HepG2 (cell line): Measurements from ENCODE around the gene PSMB10. TPM values are rescaled to one million over a fixed set of nuclear protein-coding genes. Genes with fewer than 3 reads are reported as not detected.

Experiments used
- ARID3A ChIP-seq: IDR thresholded peaks from 2 replicates; pipeline ENCODE4 v1.6.1; 2012; ENCODE audit warnings: low read depth, low read length, improper control_type of control experiment
- DRAP1 ChIP-seq: IDR thresholded peaks from 2 replicates; pipeline ENCODE4 v1.6.1; 2016; ENCODE audit warnings: missing genetic modification reagents, missing compliant biosample characterization
- EEA1 ChIP-seq: sonication (generic); formaldehyde crosslinking; IDR thresholded peaks from 2 replicates; pipeline ENCODE4 v1.5.1; 2020; ENCODE audit warnings: mild to moderate bottlenecking, missing genetic modification reagents, borderline replicate concordance
- EED ChIP-seq: sonication (generic); formaldehyde crosslinking; IDR thresholded peaks from 2 replicates; pipeline ENCODE4 v1.5.0; 2020; ENCODE audit warnings: mild to moderate bottlenecking, missing genetic modification reagents
- ELF4 ChIP-seq: sonication (generic); formaldehyde crosslinking; IDR thresholded peaks from 2 replicates; pipeline ENCODE4 v1.5.0; 2020; ENCODE audit warnings: missing genetic modification reagents, mild to moderate bottlenecking, moderate library complexity, borderline replicate concordance
- GMEB1 ChIP-seq: sonication (generic); formaldehyde crosslinking; IDR thresholded peaks from 2 replicates; pipeline ENCODE4 v1.5.1; 2020; ENCODE audit warnings: missing genetic modification reagents, mild to moderate bottlenecking, borderline replicate concordance
- HNRNPK ChIP-seq: fragments of 200-400 bp; formaldehyde crosslinking; IDR thresholded peaks from 2 replicates; pipeline ENCODE4 v1.6.1; 2018; ENCODE audit warnings: low read length, low read depth, moderate library complexity, mild to moderate bottlenecking; ENCODE audit not compliant: poor library complexity, severe bottlenecking
- KDM5B ChIP-seq: sonication (generic); formaldehyde crosslinking; IDR thresholded peaks from 2 replicates; pipeline ENCODE4 v1.4.0; 2020; ENCODE audit warnings: missing genetic modification reagents, mild to moderate bottlenecking, borderline replicate concordance
- MYC ChIP-seq: sonication (generic); formaldehyde crosslinking; IDR thresholded peaks from 2 replicates; pipeline ENCODE4 v1.9.0; 2021; ENCODE audit warnings: missing genetic modification reagents, borderline replicate concordance
- SMARCC2 ChIP-seq: fragments of 450-650 bp; IDR thresholded peaks from 2 replicates; pipeline ENCODE4 v1.6.1; 2017; ENCODE audit warnings: antibody characterized with exemption, mild to moderate bottlenecking
- SOX6 ChIP-seq, 2 experiments: fragments of 450-650 bp in 1 of 2; sonication (generic) in 1 of 2; formaldehyde crosslinking in 1 of 2; IDR thresholded peaks; 2 replicates each; pipeline versions ENCODE4 v1.4.0 to v1.6.1; 2017 to 2020; ENCODE audit warnings: antibody characterized with exemption in 1 of 2, mild to moderate bottlenecking in 1 of 2, missing genetic modification reagents in 1 of 2
- SP1 ChIP-seq, 2 experiments: fragments of 450-650 bp in 1 of 2; sonication (generic) in 1 of 2; formaldehyde crosslinking in 1 of 2; IDR thresholded peaks; 2 replicates each; pipeline versions ENCODE4 v1.4.0 to v1.6.1; 2016 to 2020; ENCODE audit warnings: missing genetic modification reagents in 1 of 2
- STAG1 ChIP-seq: sonication (generic); formaldehyde crosslinking; IDR thresholded peaks from 2 replicates; pipeline ENCODE4 v1.4.0; 2020; ENCODE audit warnings: missing genetic modification reagents
- SUZ12 ChIP-seq: fragments of 150-350 bp; IDR thresholded peaks from 2 replicates; pipeline ENCODE4 v1.6.1; 2014; ENCODE audit warnings: low read depth, low read length
- THAP7 ChIP-seq: sonication (generic); formaldehyde crosslinking; IDR thresholded peaks from 2 replicates; pipeline ENCODE4 v1.8.1; 2023; ENCODE audit warnings: mild to moderate bottlenecking, missing genetic modification reagents
- ZNF264 ChIP-seq: sonication (generic); formaldehyde crosslinking; IDR thresholded peaks from 2 replicates; pipeline ENCODE4 v1.4.0; 2020; ENCODE audit warnings: missing genetic modification reagents
- ZNF282 ChIP-seq: fragments of 450-650 bp; IDR thresholded peaks from 2 replicates; pipeline ENCODE4 v1.6.1; 2018; ENCODE audit not compliant: partially characterized antibody
- ZNF296 ChIP-seq: sonication (generic); formaldehyde crosslinking; conservative IDR thresholded peaks from 2 replicates; pipeline ENCODE4 v1.5.0; 2020; ENCODE audit warnings: mild to moderate bottlenecking, missing genetic modification reagents
- ZNF549 ChIP-seq: sonication (generic); formaldehyde crosslinking; IDR thresholded peaks from 2 replicates; pipeline ENCODE4 v1.5.0; 2020; ENCODE audit warnings: missing genetic modification reagents
- ZNF639 ChIP-seq: conservative IDR thresholded peaks from 2 replicates; pipeline ENCODE4 v1.6.1; 2018; ENCODE audit warnings: missing genetic modification reagents
- ZNF644 ChIP-seq: IDR thresholded peaks from 2 replicates; pipeline ENCODE4 v1.6.1; 2016; ENCODE audit warnings: low read depth
- ZNF747 ChIP-seq: sonication (generic); formaldehyde crosslinking; IDR thresholded peaks from 2 replicates; pipeline ENCODE4 v1.8.1; 2023; ENCODE audit warnings: missing genetic modification reagents, mild to moderate bottlenecking, borderline replicate concordance
- ZSCAN29 ChIP-seq: sonication (generic); formaldehyde crosslinking; conservative IDR thresholded peaks from 2 replicates; pipeline ENCODE4 v1.4.0; 2020; ENCODE audit warnings: mild to moderate bottlenecking, missing genetic modification reagents
- polyA plus RNA-seq, 8 experiments: library from polyadenylated mRNA; depleted of rRNA in 3 of 8; stranded (reverse) in 7 of 8; unstranded in 1 of 8; fragments of >200 nt; fragmentation: Illumina TruSeq in 4 of 8; extraction: Trizol in 4 of 8; gene quantifications; 2 replicates each; pipeline versions ENCODE4 v1.2.1 to v1.2.3, GENCODE V29; 2011 to 2016; ENCODE audit warnings: low read depth in 4 of 8, missing spikeins in 1 of 8, mixed read lengths in 1 of 8; ENCODE audit not compliant: insufficient read depth in 1 of 8
- total RNA-seq, 5 experiments: library from RNA; depleted of rRNA; stranded (reverse); fragments of >200 nt; fragmentation: Illumina TruSeq; extraction: Trizol; gene quantifications; 2 replicates each; pipeline ENCODE4 v1.2.3, GENCODE V29; 2016; ENCODE audit warnings: low read depth in 1 of 5

Gene PSMB10
- total and polyA plus RNA-seq, 2 of the 13 experiments (the other 11 are each of a cell fraction or from before 2014, with no cell fraction given): 12.7 to 65.9 TPM

GRCh38 chr16:67928561-67929364 lies 7.9 kb downstream of the PSMB10 start (continued):
- no peak for TF ChIP-seq ARID3A
- TF ChIP-seq EEA1 (CRISPR knock-in tag): no peak
- TF ChIP-seq KDM5B: no peak
- TF ChIP-seq ZSCAN29 (CRISPR knock-in tag): no peak
- TF ChIP-seq SOX6 (IDR thresholded peaks at IDR 0.05): no peak
- TF ChIP-seq SOX6 (CRISPR knock-in tag; IDR thresholded peaks at IDR 0.05): no peak
- TF ChIP-seq ZNF644: no peak
- TF ChIP-seq THAP7 (CRISPR knock-in tag): no peak
- no peak for TF ChIP-seq ZNF296 (CRISPR knock-in tag)
- peak; percentile 25; the same call in 1 of the 2 replicates for TF ChIP-seq MYC
- TF ChIP-seq SP1 (IDR thresholded peaks at IDR 0.05): no peak
- peak; percentile 54; the same call in 1 of the 2 replicates for TF ChIP-seq SP1 (CRISPR knock-in tag; IDR thresholded peaks at IDR 0.05)
- TF ChIP-seq GMEB1 (CRISPR knock-in tag): no peak
- TF ChIP-seq SUZ12: 0 out of 2 replicates have a peak, but pooled peaks have one; percentile 12
- peak; percentile 98 for TF ChIP-seq STAG1 (CRISPR knock-in tag)
- TF ChIP-seq ZNF639 (CRISPR knock-in tag): no peak
- TF ChIP-seq ZNF747 (CRISPR knock-in tag): no peak; the same call in 1 of the 2 replicates
- no peak for TF ChIP-seq DRAP1 (CRISPR knock-in tag)
- TF ChIP-seq EED (CRISPR knock-in tag): 0 out of 2 replicates have a peak, but pooled peaks have one; percentile 20
- no peak for TF ChIP-seq HNRNPK
- no peak for TF ChIP-seq ELF4
- no peak for TF ChIP-seq ZNF264 (CRISPR knock-in tag)
- no peak for TF ChIP-seq SMARCC2
- no peak for TF ChIP-seq ZNF282
- TF ChIP-seq ZNF549: no peak
